ENCODE results near the gene LMAN2L.

Gene LMAN2L

DNA sequence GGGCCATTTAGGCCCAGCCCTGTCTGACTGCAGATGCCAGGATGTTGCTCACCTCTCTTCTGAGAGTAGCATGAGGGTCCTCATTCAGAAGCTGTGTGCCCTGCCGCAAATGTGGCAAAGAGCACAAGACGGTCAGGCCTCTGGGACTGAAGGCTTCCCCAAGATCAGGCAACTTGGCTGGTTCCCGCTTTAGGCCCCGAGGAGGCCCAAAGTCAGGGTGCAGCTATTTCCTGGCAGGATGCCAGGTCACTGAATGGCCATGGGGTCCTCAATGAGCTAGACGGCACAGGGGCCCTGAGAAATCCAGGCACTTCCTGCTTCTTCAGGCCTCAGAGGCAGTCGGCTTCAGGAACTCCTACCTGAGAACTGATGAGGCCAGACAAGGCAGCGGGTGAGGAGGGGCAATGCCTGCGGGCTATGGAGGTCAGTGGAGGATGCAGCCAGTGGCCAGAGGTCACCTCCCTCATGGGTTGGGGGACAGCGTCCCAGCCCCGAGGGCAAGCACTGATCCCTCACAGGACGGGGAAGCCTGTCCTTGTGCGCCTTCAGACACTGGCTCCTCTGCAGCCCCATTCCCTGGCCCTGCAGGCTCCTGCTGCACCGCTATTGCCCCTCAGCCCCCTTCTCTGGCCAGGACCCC, 44.9 kb downstream of the LMAN2L start:
- Histone ChIP-seq H3K27me3 (ENCODE audit: insufficient read depth, low read length) (no peaks in the 10 kb centered on the region), H3F3A (ENCODE audit: insufficient read depth, low read length) (no peaks in the 10 kb centered on the region), H3K9ac (ENCODE audit: low read length) (no peak overlapping the region), H3K9me2 (ENCODE audit: low read depth, low read length) (no peaks in the 10 kb centered on the region), H3K9me3 (ENCODE audit: low read length) (no peaks in the 10 kb centered on the region), H3K4me2 (ENCODE audit: low read length) (no peak overlapping the region), H3K36me3 (ENCODE audit: insufficient read depth, low read length) (no peaks in the 10 kb centered on the region), H3K4me1 (ENCODE audit: insufficient read depth, low read length, severe bottlenecking) (no peaks in the 10 kb centered on the region), H3K27ac (ENCODE audit: low read depth, low read length, poor library complexity, severe bottlenecking) (no peak overlapping the region), H4K20me1 (ENCODE audit: insufficient read depth, low read length) (no peaks in the 10 kb centered on the region), H2AFZ (ENCODE audit: low read length) (no peak overlapping the region), H3K79me2 (ENCODE audit: insufficient read depth, low read length) (no peaks in the 10 kb centered on the region), H3K4me3 (ENCODE audit: low read depth, low read length, poor library complexity, severe bottlenecking) (no peak overlapping the region)
- TF ChIP-seq EZH2 (IDR thresholded peaks at IDR 0.05; ENCODE audit: borderline replicate concordance, low read length), result no peak
- TF ChIP-seq, protein P1, sequence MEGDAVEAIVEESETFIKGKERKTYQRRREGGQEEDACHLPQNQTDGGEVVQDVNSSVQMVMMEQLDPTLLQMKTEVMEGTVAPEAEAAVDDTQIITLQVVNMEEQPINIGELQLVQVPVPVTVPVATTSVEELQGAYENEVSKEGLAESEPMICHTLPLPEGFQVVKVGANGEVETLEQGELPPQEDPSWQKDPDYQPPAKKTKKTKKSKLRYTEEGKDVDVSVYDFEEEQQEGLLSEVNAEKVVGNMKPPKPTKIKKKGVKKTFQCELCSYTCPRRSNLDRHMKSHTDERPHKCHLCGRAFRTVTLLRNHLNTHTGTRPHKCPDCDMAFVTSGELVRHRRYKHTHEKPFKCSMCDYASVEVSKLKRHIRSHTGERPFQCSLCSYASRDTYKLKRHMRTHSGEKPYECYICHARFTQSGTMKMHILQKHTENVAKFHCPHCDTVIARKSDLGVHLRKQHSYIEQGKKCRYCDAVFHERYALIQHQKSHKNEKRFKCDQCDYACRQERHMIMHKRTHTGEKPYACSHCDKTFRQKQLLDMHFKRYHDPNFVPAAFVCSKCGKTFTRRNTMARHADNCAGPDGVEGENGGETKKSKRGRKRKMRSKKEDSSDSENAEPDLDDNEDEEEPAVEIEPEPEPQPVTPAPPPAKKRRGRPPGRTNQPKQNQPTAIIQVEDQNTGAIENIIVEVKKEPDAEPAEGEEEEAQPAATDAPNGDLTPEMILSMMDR (IDR thresholded peaks at IDR 0.05; ENCODE audit: low read length), result no peak

DNA sequence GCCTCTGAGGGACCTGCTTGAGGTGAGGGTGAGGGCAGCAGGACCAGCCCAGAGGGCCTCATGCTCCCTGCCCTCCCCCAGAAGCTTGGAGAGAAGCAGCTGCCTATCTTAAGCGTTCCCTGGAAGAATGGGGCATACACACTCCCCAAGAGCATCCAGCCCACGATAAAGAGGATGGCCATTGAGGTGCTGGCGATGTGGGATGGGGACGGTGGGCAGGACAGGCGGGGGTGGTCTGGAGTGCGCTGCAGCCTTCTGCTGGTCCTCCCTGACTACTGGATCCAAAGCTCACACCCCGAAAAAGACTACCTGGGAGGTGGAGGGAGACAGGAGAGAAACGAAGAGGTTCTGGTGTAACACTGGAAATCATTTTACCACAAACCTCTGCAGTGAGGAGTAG, 45.6 kb downstream of the LMAN2L start:
- no peak overlapping the region for H2AFZ ChIP-seq (ENCODE audit: low read length)
- H3F3A ChIP-seq (ENCODE audit: insufficient read depth, low read length), result no peaks in the 10 kb centered on the region
- no peaks in the 10 kb centered on the region for H3K9me3 ChIP-seq (ENCODE audit: low read length)
- no peak overlapping the region for H3K4me2 ChIP-seq (ENCODE audit: low read length)
- H3K4me3 ChIP-seq (ENCODE audit: low read depth, low read length, poor library complexity, severe bottlenecking), result no peak overlapping the region
- H3K27me3 ChIP-seq (ENCODE audit: insufficient read depth, low read length), result no peaks in the 10 kb centered on the region
- no peaks in the 10 kb centered on the region for H3K79me2 ChIP-seq (ENCODE audit: insufficient read depth, low read length)
- TF ChIP-seq, protein P1 (IDR thresholded peaks at IDR 0.05; ENCODE audit: low read length), result no peak
- no peak for TF ChIP-seq EZH2 (IDR thresholded peaks at IDR 0.05; ENCODE audit: borderline replicate concordance, low read length)
- H3K9ac ChIP-seq (ENCODE audit: low read length), result no peak overlapping the region
- no peak overlapping the region for H3K27ac ChIP-seq (ENCODE audit: low read depth, low read length, poor library complexity, severe bottlenecking)
- no peaks in the 10 kb centered on the region for H3K9me2 ChIP-seq (ENCODE audit: low read depth, low read length)
- no peaks in the 10 kb centered on the region for H4K20me1 ChIP-seq (ENCODE audit: insufficient read depth, low read length)
- H3K36me3 ChIP-seq (ENCODE audit: insufficient read depth, low read length), result no peaks in the 10 kb centered on the region
- no peaks in the 10 kb centered on the region for H3K4me1 ChIP-seq (ENCODE audit: insufficient read depth, low read length, severe bottlenecking)

DNA sequence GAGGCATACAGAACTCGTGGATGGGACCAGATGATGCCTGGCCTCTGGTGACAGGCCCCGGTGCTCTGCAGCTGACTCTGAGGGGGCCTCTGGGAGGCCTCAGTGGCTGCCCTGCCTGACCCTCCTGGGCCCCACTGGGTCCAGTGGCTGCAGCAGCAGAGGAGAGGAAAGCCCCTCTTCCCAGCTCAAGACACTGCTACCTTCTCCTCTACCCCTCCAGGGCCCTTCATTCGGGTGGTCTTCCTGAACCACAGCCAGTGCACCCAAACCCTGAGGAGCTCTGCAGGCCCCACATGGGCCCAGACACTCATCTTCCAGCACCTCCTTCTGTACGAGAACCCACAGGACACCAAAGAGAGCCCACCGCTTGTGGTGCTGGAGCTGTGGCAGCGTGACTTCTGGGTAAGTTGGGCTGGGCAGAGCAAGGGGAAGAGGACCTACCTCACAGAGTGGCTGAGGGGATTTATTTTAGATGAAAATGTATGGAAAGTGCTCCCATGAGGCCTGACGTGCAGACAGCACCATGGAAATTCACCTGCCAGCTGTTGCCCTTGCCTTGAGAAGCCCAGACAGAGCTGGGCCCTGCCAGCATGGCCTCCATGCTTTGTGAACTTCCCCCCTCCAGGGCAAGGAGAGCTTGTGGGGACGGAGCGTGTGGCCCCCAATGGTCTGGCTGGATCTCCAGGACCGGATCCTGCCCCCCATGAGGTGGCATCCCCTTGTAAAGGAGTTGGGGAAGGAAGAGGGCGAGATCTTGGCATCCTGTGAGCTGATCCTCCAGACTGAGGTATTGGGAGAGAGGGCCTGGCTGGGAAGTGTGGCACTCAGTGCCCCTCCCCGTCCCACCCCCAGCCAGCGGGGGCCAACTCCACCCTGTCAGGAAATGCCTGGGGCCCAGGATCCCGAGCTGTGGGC, 46.3 kb downstream of the LMAN2L start:
- no peaks in the 10 kb centered on the region for H3K9me3 ChIP-seq (ENCODE audit: low read length)
- H3K79me2 ChIP-seq (ENCODE audit: insufficient read depth, low read length), result no peaks in the 10 kb centered on the region
- no peak overlapping the region for H3K4me3 ChIP-seq (ENCODE audit: low read depth, low read length, poor library complexity, severe bottlenecking)
- no peaks in the 10 kb centered on the region for H3K27me3 ChIP-seq (ENCODE audit: insufficient read depth, low read length)
- no peaks in the 10 kb centered on the region for H4K20me1 ChIP-seq (ENCODE audit: insufficient read depth, low read length)
- H2AFZ ChIP-seq (ENCODE audit: low read length), result no peak overlapping the region
- TF ChIP-seq EZH2 (IDR thresholded peaks at IDR 0.05; ENCODE audit: borderline replicate concordance, low read length), result no peak
- TF ChIP-seq, protein P1 (IDR thresholded peaks at IDR 0.05; ENCODE audit: low read length), result no peak
- no peaks in the 10 kb centered on the region for H3K4me1 ChIP-seq (ENCODE audit: insufficient read depth, low read length, severe bottlenecking)
- H3K9me2 ChIP-seq (ENCODE audit: low read depth, low read length), result no peaks in the 10 kb centered on the region
- H3F3A ChIP-seq (ENCODE audit: insufficient read depth, low read length), result no peaks in the 10 kb centered on the region
- no peak overlapping the region for H3K9ac ChIP-seq (ENCODE audit: low read length)
- H3K36me3 ChIP-seq (ENCODE audit: insufficient read depth, low read length), result no peaks in the 10 kb centered on the region
- H3K27ac ChIP-seq (ENCODE audit: low read depth, low read length, poor library complexity, severe bottlenecking), result no peak overlapping the region
- no peak overlapping the region for H3K4me2 ChIP-seq (ENCODE audit: low read length)
